IPS-18c (cell line): ENCODE results near the gene CHST8.
A peak's percentile ranks its signal among the peaks of the same experiment; 100 is the strongest.

Source experiments
- H3K4me3 ChIP-seq: 2 replicates; pipeline ENCODE4 v1.7.0; 2013; ENCODE audit warnings: low read depth, mild to moderate bottlenecking, low read length, moderate library complexity; ENCODE audit not compliant: insufficient read depth
- H3K9me3 ChIP-seq: one replicate; pipeline ENCODE4 v1.6.1; 2013; ENCODE audit warnings: mild to moderate bottlenecking, low read length, moderate library complexity; ENCODE audit not compliant: control insufficient read depth, insufficient read depth

CHST8 gene

GRCh38 chr19:33795370-33796163, 173.8 kb downstream of the CHST8 start:
- Histone ChIP-seq H3K9me3 (no peaks in the 10 kb centered on the region), H3K4me3 (peak overlapping the region; percentile 84)

- H3K4me3 ChIP-seq: peak within 1 kb of the TSS; percentile 92
- no peaks in the 10 kb centered on the region for H3K9me3 ChIP-seq
Observed at GRCh38 chr19:33796164-33796875, 174.6 kb downstream of the CHST8 start, which contains the start of gene KCTD15. Gene KCTD15 (plus strand): TSS chr19:33796870. CDS start chr19:33800455, 3,585 bp downstream.

- H3K9me3 ChIP-seq: no peaks in the 10 kb centered on the region
- peak overlapping the region; percentile 92 for H3K4me3 ChIP-seq
Observed at GRCh38 chr19:33797802-33798671, 176.3 kb downstream of the CHST8 start.

GRCh38 chr19:33798681-33799111, 176.9 kb downstream of the CHST8 start:
- Histone ChIP-seq H3K4me3 (peak overlapping the region; percentile 92), H3K9me3 (peaks cover 3% of the 10 kb centered on the region)

GRCh38 chr19:33799476-33799875, 177.7 kb downstream of the CHST8 start:
- H3K4me3 ChIP-seq: peak overlapping the region; percentile 16; the same call in 1 of the 2 replicates
- H3K9me3 ChIP-seq: peaks cover 4% of the 10 kb centered on the region

GRCh38 chr19:33800012-33800680, 178.4 kb downstream of the CHST8 start:
- peaks cover 4% of the 10 kb centered on the region for H3K9me3 ChIP-seq
- H3K4me3 ChIP-seq: no peak overlapping the region

GRCh38 chr19:33801411-33801810, 179.7 kb downstream of the CHST8 start:
- Histone ChIP-seq H3K4me3 (no peak overlapping the region), H3K9me3 (peaks cover 4% of the 10 kb centered on the region)

- Histone ChIP-seq H3K4me3 (no peak overlapping the region), H3K9me3 (peaks cover 4% of the 10 kb centered on the region)
Observed at GRCh38 chr19:33802001-33802400, 180.2 kb downstream of the CHST8 start.

GRCh38 chr19:33802801-33803200, 181.0 kb downstream of the CHST8 start:
- H3K4me3 ChIP-seq: no peak overlapping the region
- peaks cover 4% of the 10 kb centered on the region for H3K9me3 ChIP-seq

GRCh38 chr19:33803383-33803782, 181.6 kb downstream of the CHST8 start:
- no peak overlapping the region for H3K4me3 ChIP-seq
- H3K9me3 ChIP-seq: peaks cover 4% of the 10 kb centered on the region

- peaks cover 4% of the 10 kb centered on the region for H3K9me3 ChIP-seq
- no peak overlapping the region for H3K4me3 ChIP-seq
Observed at GRCh38 chr19:33804021-33804799, 182.5 kb downstream of the CHST8 start.

- Histone ChIP-seq H3K4me3 (no peak overlapping the region), H3K9me3 (peaks cover 4% of the 10 kb centered on the region)
Observed at GRCh38 chr19:33805313-33805712, 183.6 kb downstream of the CHST8 start.

GRCh38 chr19:33805840-33806433, 184.2 kb downstream of the CHST8 start:
- H3K9me3 ChIP-seq: peaks cover 4% of the 10 kb centered on the region
- no peak overlapping the region; the same call in 1 of the 2 replicates for H3K4me3 ChIP-seq

- H3K4me3 ChIP-seq: no peak overlapping the region
- peaks cover 4% of the 10 kb centered on the region for H3K9me3 ChIP-seq
Observed at GRCh38 chr19:33806434-33806881, 184.7 kb downstream of the CHST8 start.

GRCh38 chr19:33808399-33808798, 186.6 kb downstream of the CHST8 start:
- Histone ChIP-seq H3K9me3 (peaks cover 3% of the 10 kb centered on the region), H3K4me3 (no peak overlapping the region)

- no peak overlapping the region for H3K4me3 ChIP-seq
- H3K9me3 ChIP-seq: no peaks in the 10 kb centered on the region
Observed at GRCh38 chr19:33809960-33810359, 188.2 kb downstream of the CHST8 start.
